H9 (cell line): ENCODE data around the gene MYLK4. TPM values are rescaled to one million over a fixed set of nuclear protein-coding genes. Genes with fewer than 3 reads are reported as not detected.

Source experiments
- DNase-seq: peaks from one replicate; pipeline ENCODE4 v3.0.0-alpha.2; 2017
- H2AFZ ChIP-seq: one replicate; pipeline ENCODE4 v1.6.1; 2013; ENCODE audit warnings: mild to moderate bottlenecking, low read length, control low read depth, moderate library complexity
- H2AK5ac ChIP-seq: 2 replicates; pipeline ENCODE4 v1.6.1; 2013; ENCODE audit warnings: low read length, control low read depth, mixed read lengths; ENCODE audit not compliant: insufficient read length
- H2BK120ac ChIP-seq: one replicate; pipeline ENCODE4 v1.6.1; 2013; ENCODE audit warnings: low read depth, mild to moderate bottlenecking, low read length, control low read depth, inconsistent platforms; ENCODE audit not compliant: poor library complexity, severe bottlenecking
- H2BK12ac ChIP-seq: 2 replicates; pipeline ENCODE4 v1.6.1; 2013; ENCODE audit warnings: low read length, control low read depth, mixed read lengths, low read depth; ENCODE audit not compliant: insufficient read length
- H2BK15ac ChIP-seq: 2 replicates; pipeline ENCODE4 v1.6.1; 2013; ENCODE audit warnings: low read depth, low read length, control low read depth
- H2BK20ac ChIP-seq: one replicate; pipeline ENCODE4 v1.6.1; 2013; ENCODE audit warnings: low read depth, mild to moderate bottlenecking, low read length, control low read depth, inconsistent platforms; ENCODE audit not compliant: poor library complexity, severe bottlenecking
- H2BK5ac ChIP-seq: 2 replicates; pipeline ENCODE4 v1.6.1; 2013; ENCODE audit warnings: low read length, control low read depth, mixed read lengths; ENCODE audit not compliant: insufficient read length
- H3K14ac ChIP-seq: 2 replicates; pipeline ENCODE4 v1.6.1; 2013; ENCODE audit warnings: low read length, control low read depth; ENCODE audit not compliant: insufficient read depth
- H3K18ac ChIP-seq: 2 replicates; pipeline ENCODE4 v1.6.1; 2013; ENCODE audit warnings: low read depth, mild to moderate bottlenecking, mixed read lengths, low read length, control low read depth; ENCODE audit not compliant: insufficient read length
- H3K23ac ChIP-seq: 2 replicates; pipeline ENCODE4 v1.6.1; 2013; ENCODE audit warnings: low read length, control low read depth, mixed read lengths, low read depth; ENCODE audit not compliant: insufficient read length
- H3K23me2 ChIP-seq: 2 replicates; pipeline ENCODE4 v1.6.1; 2013; ENCODE audit warnings: low read depth, mild to moderate bottlenecking, mixed read lengths, low read length, control low read depth; ENCODE audit not compliant: insufficient read length, poor library complexity, severe bottlenecking
- H3K27ac ChIP-seq: 2 replicates; pipeline ENCODE4 v1.5.1; 2013; ENCODE audit warnings: low read length, control low read depth, mixed read lengths, low read depth; ENCODE audit not compliant: insufficient read length
- H3K27me3 ChIP-seq: 2 replicates; pipeline ENCODE4 v1.6.1; 2013; ENCODE audit warnings: low read length, control low read depth, inconsistent platforms; ENCODE audit not compliant: insufficient read depth
- H3K4ac ChIP-seq: 2 replicates; pipeline ENCODE4 v1.6.1; 2013; ENCODE audit warnings: low read depth, mild to moderate bottlenecking, control low read depth, inconsistent platforms, low read length, moderate library complexity
- H3K4me1 ChIP-seq: 2 replicates; pipeline ENCODE4 v1.6.1; 2013; ENCODE audit warnings: low read length, control low read depth, inconsistent platforms; ENCODE audit not compliant: insufficient read depth
- H3K4me2 ChIP-seq: 2 replicates; pipeline ENCODE4 v1.6.1; 2013; ENCODE audit warnings: low read length, control low read depth, mixed read lengths; ENCODE audit not compliant: insufficient read length, insufficient read depth
- H3K56ac ChIP-seq: 2 replicates; pipeline ENCODE4 v1.6.1; 2013; ENCODE audit warnings: low read depth, mild to moderate bottlenecking, mixed read lengths, low read length, control low read depth; ENCODE audit not compliant: insufficient read length
- H3K79me1 ChIP-seq: 2 replicates; pipeline ENCODE4 v1.6.1; 2013; ENCODE audit warnings: low read depth, mild to moderate bottlenecking, moderate library complexity, low read length, control low read depth, inconsistent platforms; ENCODE audit not compliant: insufficient read depth, poor library complexity, severe bottlenecking
- H3K79me2 ChIP-seq: 2 replicates; pipeline ENCODE4 v1.6.1; 2013; ENCODE audit warnings: low read length, control low read depth, inconsistent platforms; ENCODE audit not compliant: insufficient read depth
- H3K9ac ChIP-seq: 2 replicates; pipeline ENCODE4 v1.6.1; 2013; ENCODE audit warnings: low read length, control low read depth, mixed read lengths; ENCODE audit not compliant: insufficient read length; ENCODE audit errors: extremely low read depth
- H3K9me3 ChIP-seq: one replicate; pipeline ENCODE4 v1.6.1; 2013; ENCODE audit warnings: low read depth, low read length, inconsistent platforms; ENCODE audit not compliant: control insufficient read depth
- H3T11ph ChIP-seq: one replicate; pipeline ENCODE4 v1.6.1; 2013; ENCODE audit warnings: mild to moderate bottlenecking, low read length, control low read depth, inconsistent platforms
- H4K20me1 ChIP-seq: one replicate; pipeline ENCODE4 v1.6.1; 2013; ENCODE audit not compliant: control insufficient read depth, insufficient read length, insufficient read depth
- H4K5ac ChIP-seq: 2 replicates; pipeline ENCODE4 v1.6.1; 2013; ENCODE audit warnings: low read depth, mild to moderate bottlenecking, mixed read lengths, low read length, control low read depth; ENCODE audit not compliant: insufficient read length
- H4K8ac ChIP-seq: replicated peaks from 2 replicates; pipeline ENCODE4 v1.6.1; 2013; ENCODE audit warnings: low read length, control low read depth, mixed read lengths, low read depth; ENCODE audit not compliant: insufficient read length
- H4K91ac ChIP-seq: 2 replicates; pipeline ENCODE4 v1.6.1; 2013; ENCODE audit warnings: low read depth, mild to moderate bottlenecking, moderate library complexity, mixed read lengths, low read length, control low read depth; ENCODE audit not compliant: insufficient read length
- H3K27ac Mint-ChIP-seq, 3 experiments: 2 replicates in 2 of 3; 3 replicates in 1 of 3; pipeline ENCODE4 v1.8.0; 2020 to 2021; ENCODE audit warnings: mixed read lengths in 3 of 3, mild to moderate bottlenecking in 1 of 3, moderate library complexity in 1 of 3
- H3K27me3 Mint-ChIP-seq: 2 replicates; pipeline ENCODE4 v1.8.0; 2021; ENCODE audit warnings: low read depth, mild to moderate bottlenecking, moderate library complexity, mixed read lengths
- H3K36me3 Mint-ChIP-seq, 3 experiments: 2 replicates in 2 of 3; 3 replicates in 1 of 3; pipeline ENCODE4 v1.8.0; 2020 to 2021; ENCODE audit warnings: low read depth in 3 of 3, mixed read lengths in 3 of 3; ENCODE audit not compliant: insufficient read depth in 1 of 3
- H3K4me1 Mint-ChIP-seq, 2 experiments: 2 replicates each; pipeline ENCODE4 v1.8.0; 2020; ENCODE audit warnings: mixed read lengths in 2 of 2
- H3K4me3 Mint-ChIP-seq, 2 experiments: 2 replicates in 1 of 2; 3 replicates in 1 of 2; pipeline ENCODE4 v1.8.0; 2020 to 2021; ENCODE audit warnings: mild to moderate bottlenecking in 2 of 2, mixed read lengths in 2 of 2, moderate library complexity in 1 of 2
- H3K9me3 Mint-ChIP-seq, 2 experiments: 2 replicates in 1 of 2; 3 replicates in 1 of 2; pipeline ENCODE4 v1.8.0; 2020; ENCODE audit warnings: mild to moderate bottlenecking in 2 of 2, mixed read lengths in 2 of 2, moderate library complexity in 1 of 2
- WGBS: extraction: QIAGEN DNeasy Blood & Tissue Kit; methylation state at CpG from one replicate; pipeline ENCODE4 v1.1.7; 2013; ENCODE audit warnings: missing lambda C conversion rate, low lambda C conversion rate, mixed read lengths; ENCODE audit not compliant: insufficient read length; ENCODE audit errors: extremely low coverage; 5-methylcytosine and 5-hydroxymethylcytosine counted together
- total RNA-seq: library from RNA; stranded (reverse); gene quantifications from 2 replicates; pipeline ENCODE4 v1.2.1, GENCODE V29; 2021
- TF ChIP-seq, protein P1 (sequence below): fragments of 200-600 bp; sonication (generic); conservative IDR thresholded peaks from 3 replicates; pipeline ENCODE4 v1.8.0; 2021; ENCODE audit warnings: antibody characterized with exemption, mild to moderate bottlenecking

Gene MYLK4
- total RNA-seq, 1 experiment from 2014 or later = 0.28 TPM

DNA sequence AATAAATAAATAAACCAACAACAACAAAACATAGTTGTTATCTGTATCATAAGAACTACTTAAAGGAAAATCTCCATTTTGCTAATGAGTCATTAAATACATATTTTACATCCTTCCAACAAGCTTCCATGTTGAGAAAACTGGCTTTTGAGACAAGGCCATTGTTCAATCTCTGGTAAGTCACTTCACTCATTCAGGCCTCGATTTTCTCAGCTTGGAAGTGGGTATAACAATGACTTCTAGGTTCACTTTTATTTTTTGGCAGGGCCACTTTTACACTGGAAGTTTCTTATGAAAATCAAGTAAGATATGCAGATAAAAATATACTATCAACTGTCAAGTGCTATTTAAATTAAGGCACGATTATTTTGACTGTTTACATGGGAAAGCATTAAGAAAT, 44.4 kb upstream of the MYLK4 start:
- no peak overlapping the region for H2BK20ac ChIP-seq
- no peak overlapping the region for H3K4me3 Mint-ChIP-seq
- H2BK120ac ChIP-seq = no peak overlapping the region
- DNase-seq = no peak
- no peak overlapping the region for H3K4ac ChIP-seq
- H3K4me1 Mint-ChIP-seq = peaks cover 28 to 29% of the 10 kb centered on the region in 2 experiments
- no peaks in the 10 kb centered on the region for H3K27me3 ChIP-seq
- no peak overlapping the region for H2AFZ ChIP-seq
- H3K79me2 ChIP-seq = no peaks in the 10 kb centered on the region
- H3K27me3 Mint-ChIP-seq = no peaks in the 10 kb centered on the region
- H3K4me2 ChIP-seq = no peak overlapping the region
- H3K9me3 ChIP-seq = no peaks in the 10 kb centered on the region
- no peaks in the 10 kb centered on the region for H3K4me1 ChIP-seq
- no peak overlapping the region for H4K91ac ChIP-seq
- TF ChIP-seq, protein P1, sequence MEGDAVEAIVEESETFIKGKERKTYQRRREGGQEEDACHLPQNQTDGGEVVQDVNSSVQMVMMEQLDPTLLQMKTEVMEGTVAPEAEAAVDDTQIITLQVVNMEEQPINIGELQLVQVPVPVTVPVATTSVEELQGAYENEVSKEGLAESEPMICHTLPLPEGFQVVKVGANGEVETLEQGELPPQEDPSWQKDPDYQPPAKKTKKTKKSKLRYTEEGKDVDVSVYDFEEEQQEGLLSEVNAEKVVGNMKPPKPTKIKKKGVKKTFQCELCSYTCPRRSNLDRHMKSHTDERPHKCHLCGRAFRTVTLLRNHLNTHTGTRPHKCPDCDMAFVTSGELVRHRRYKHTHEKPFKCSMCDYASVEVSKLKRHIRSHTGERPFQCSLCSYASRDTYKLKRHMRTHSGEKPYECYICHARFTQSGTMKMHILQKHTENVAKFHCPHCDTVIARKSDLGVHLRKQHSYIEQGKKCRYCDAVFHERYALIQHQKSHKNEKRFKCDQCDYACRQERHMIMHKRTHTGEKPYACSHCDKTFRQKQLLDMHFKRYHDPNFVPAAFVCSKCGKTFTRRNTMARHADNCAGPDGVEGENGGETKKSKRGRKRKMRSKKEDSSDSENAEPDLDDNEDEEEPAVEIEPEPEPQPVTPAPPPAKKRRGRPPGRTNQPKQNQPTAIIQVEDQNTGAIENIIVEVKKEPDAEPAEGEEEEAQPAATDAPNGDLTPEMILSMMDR = no peak
- no peak overlapping the region for H4K5ac ChIP-seq
- H3K23ac ChIP-seq = no peak overlapping the region
- no peak overlapping the region for H3T11ph ChIP-seq
- no peak overlapping the region for H2AK5ac ChIP-seq
- H3K27ac Mint-ChIP-seq = no peak overlapping the region
- WGBS = no CpG with 5 or more reads among the region's 2 CpGs
- no peak overlapping the region for H2BK12ac ChIP-seq
- no peak overlapping the region for H2BK5ac ChIP-seq
- no peak overlapping the region for H3K18ac ChIP-seq
- H3K14ac ChIP-seq = no peak overlapping the region
- H3K27ac ChIP-seq = no peak overlapping the region
- H4K20me1 ChIP-seq = no peaks in the 10 kb centered on the region
- H4K8ac ChIP-seq = no peak overlapping the region
- H3K9ac ChIP-seq = no peak overlapping the region
- no peaks in the 10 kb centered on the region for H3K9me3 Mint-ChIP-seq
- H3K79me1 ChIP-seq = no peaks in the 10 kb centered on the region
- H3K23me2 ChIP-seq = no peaks in the 10 kb centered on the region
- H3K56ac ChIP-seq = no peak overlapping the region
- H2BK15ac ChIP-seq = no peak overlapping the region
- H3K36me3 Mint-ChIP-seq = peaks cover 0 to 7% (median 0%) of the 10 kb centered on the region in 3 experiments; a peak in 2 of 7 replicates
